Right lung (tissue), 10 donors: ENCODE results near the gene PKD1. TPM values are rescaled to one million over a fixed set of nuclear protein-coding genes. Genes with fewer than 3 reads are reported as not detected.

Source experiments
- DNase-seq, 2 donors: peaks; one replicate each; pipeline ENCODE4 v3.0.0-alpha.2; 2013
- long read RNA-seq, 8 donors: transcript quantifications; one replicate each; lab custom pipeline, GENCODE V29; 2026
- polyA plus RNA-seq, 5 donors: library from polyadenylated mRNA; unstranded; fragments of 120-200 nt; gene quantifications; one replicate each; pipeline versions ENCODE4 v1.2.1 to v1.2.3, GENCODE V29; 2013; ENCODE audit warnings: inconsistent platforms in 1 of 5, low replicate concordance in 1 of 5; ENCODE audit not compliant: insufficient read length in 5 of 5, insufficient read depth in 1 of 5

PKD1 gene
- 100 to 1,000 TPM in 3 of 5 donors, 10 to 100 TPM in 2; 66.7 to 168 (median 123) TPM for polyA plus RNA-seq
- long read RNA-seq, donor 1, partial matches to known transcripts = 15 of 17 reads
- long read RNA-seq, donor 1, other reads (novel, unspliced or antisense) = 0 of 17 reads
- long read RNA-seq, donor 2 = 0 reads
- long read RNA-seq, donor 3, partial matches to known transcripts = 0 of 5 reads
- long read RNA-seq, donor 3, other reads (novel, unspliced or antisense) = 5 of 5 reads
- long read RNA-seq, donor 4, partial matches to known transcripts = 5 of 7 reads
- long read RNA-seq, donor 4, other reads (novel, unspliced or antisense) = 0 of 7 reads
- long read RNA-seq, donor 5, partial matches to known transcripts = 7 of 7 reads
- long read RNA-seq, donor 5, other reads (novel, unspliced or antisense) = 0 of 7 reads
- long read RNA-seq, donor 6, partial matches to known transcripts = 0 of 3 reads
- long read RNA-seq, donor 6, other reads (novel, unspliced or antisense) = 0 of 3 reads
- long read RNA-seq, donor 7, partial matches to known transcripts = 111 of 131 reads
- long read RNA-seq, donor 7, other reads (novel, unspliced or antisense) = 18 of 131 reads
- long read RNA-seq, donor 8 = 0 reads

DNA sequence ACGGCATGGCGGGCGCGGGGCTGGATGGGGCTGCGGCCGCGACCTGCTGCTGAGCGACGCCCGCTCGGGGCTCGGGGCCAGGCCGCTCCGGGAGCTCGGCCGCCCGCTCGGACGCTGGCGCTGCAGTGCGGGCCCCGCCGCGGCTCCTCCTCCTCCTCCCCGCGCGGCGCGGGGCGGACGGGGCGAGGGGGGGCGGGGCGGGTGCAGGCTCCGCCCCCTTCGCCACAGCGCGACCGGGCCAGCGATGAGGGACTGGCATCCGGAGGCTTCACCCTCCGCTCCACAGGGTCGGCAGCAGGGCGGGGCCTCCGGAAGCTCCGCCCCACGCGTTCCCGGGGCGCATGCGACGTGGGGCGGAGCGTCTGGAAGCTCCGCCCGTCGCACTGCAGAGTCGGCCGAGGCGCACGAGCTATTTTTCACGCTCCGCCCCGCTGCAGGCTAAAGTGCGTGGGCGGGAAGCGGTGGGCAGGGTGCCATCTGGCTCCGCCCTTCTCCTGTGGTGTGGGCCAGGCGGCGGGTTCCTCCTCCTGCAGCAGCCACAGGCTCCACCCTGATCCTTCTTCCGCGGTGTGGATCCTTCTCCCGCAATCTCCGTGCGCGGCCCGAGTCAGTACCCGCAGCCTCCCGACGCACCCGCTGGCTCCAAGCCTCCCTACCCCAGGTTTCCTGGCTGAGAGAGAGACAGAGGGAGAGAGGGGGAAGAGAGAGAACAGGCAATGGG, at the start of gene PKD1:
Gene PKD1, minus strand, starts transcription at position 129 of the 721 bp plus-strand sequence. CDS start 209 bp downstream, outside the sequence.
- peak; percentile 97 to 98 for DNase-seq

- no peak for DNase-seq
Observed at GRCh38 chr16:2184962-2185361, 49.3 kb upstream of the PKD1 start.

GRCh38 chr16:2184346-2184745, 48.6 kb upstream of the PKD1 start:
- DNase-seq = no peak

GRCh38 chr16:2183671-2184070, 48.0 kb upstream of the PKD1 start:
- no peak for DNase-seq

DNA sequence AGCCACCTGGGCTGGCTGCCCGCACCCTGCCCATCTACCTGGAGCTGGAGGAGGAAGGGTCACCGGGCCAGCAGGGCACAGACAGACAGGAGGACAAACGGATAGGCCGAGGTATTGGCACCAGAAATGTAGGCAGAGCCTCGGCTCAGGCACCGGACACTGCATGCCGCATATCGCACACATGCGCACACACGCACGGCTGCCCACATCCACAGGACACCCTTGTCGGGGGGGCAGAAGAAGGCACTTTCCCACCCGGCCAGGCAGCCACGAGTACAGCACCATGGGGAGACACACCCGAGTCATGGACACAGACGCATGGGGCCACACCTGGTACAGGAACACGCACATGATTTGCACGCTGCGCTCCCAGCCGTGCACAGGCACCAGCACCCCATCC, 46.3 kb upstream of the PKD1 start:
- DNase-seq = no peak

- no peak for DNase-seq
Observed at GRCh38 chr16:2180962-2181923, 45.5 kb upstream of the PKD1 start.

GRCh38 chr16:2180461-2180860, 44.8 kb upstream of the PKD1 start:
- no peak for DNase-seq

DNA sequence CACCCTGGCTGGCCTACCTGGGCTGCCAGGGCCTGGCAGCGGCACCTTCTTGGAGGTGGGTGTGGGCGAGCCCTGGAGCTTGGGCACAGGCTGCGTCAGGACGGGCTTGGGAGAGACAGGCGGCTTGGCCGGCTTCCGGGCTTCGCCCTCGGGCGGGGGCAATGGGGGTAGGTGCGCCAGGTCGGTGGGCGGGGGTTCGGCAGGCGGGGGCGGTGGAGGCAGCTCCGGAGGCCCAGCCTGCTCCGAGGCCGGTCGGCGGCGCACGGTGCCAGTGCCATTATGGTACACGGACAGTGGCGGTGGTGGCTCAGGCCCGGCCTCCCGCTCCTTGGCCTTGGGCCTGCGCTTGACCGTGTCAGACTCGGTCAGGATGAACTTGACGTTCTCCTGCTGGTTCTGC, 43.9 kb upstream of the PKD1 start:
- DNase-seq = no peak

DNA sequence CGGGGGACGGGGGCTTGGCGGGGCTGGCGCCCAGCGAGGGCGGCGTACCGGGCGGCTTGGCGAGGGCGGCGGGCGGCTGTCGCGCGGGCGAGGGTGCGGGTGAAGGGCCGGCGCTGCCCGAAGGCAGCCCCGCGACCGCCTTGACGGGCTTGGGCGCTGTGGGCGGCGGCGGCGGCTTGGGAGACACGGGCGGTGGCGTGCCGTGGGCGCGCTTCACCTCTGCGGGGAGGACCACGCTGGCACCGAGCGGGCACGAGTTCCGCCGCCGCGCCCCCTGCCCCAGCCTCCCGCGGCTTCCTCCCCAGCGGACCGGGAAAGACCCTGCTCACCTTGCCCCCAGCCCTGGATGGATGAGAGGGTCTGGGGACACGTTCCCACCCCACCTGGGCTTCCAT, 43.4 kb upstream of the PKD1 start:
- no peak for DNase-seq

DNA sequence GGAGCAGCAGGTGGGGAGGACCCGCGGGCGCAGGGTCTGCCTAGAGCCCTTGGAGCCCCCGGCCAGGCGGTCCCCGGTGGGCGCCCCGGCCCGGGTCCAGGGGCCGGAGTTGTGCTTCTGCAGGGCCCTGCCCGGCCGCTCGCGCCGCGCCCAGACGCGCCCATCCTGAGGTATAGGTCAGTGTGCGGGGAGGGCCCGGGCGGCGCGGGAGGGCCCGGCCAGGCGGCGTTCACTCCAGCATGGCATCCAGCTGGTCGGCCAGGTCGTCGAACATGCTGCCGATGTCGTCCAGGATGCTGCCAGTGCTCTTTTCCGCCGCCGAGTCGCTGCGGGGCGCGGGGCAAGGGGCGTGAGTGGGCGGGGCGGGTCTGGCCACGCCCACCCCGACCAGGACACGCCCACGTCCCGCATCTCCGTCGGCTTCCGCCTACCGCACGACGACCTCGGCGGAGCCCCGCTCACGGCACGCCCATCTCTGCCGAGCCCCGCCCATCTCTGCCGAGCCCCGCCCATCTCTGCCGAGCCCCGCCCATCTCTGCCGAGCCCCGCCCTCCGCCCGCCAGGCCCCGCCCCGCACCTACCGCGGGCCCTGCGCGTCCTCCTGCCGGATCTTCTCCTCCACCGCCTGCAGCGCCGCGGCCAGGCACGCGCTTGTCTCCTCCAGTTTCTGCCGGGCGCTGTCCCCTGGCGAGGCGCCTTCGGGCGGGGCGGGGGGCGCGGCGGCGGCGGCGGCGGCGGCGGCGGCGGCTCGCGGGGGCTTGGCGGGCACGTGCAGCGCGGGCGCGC, 42.8 kb upstream of the PKD1 start:
- DNase-seq = no peak

GRCh38 chr16:2177561-2177960, 41.9 kb upstream of the PKD1 start:
- DNase-seq = no peak

DNA sequence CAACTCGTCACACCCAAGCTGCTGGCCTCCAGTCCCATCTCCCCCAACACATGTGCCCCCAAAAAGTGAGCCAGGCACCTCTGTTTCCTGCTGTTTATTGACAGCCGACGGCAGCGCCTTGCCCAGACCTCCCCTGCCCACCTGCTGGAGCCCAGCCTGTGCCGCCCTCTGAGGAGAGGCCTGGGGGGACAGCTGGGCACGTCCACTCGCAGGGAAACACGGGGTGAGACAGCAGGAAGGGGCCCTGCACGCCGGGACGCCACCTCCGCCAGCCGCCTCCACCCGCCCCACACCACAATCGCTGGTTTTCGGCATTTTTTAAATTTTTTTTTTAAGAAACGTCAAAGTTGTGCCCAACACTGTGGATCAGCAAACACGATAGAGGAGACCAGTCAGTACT, 41.4 kb upstream of the PKD1 start:
- DNase-seq = no peak

DNA sequence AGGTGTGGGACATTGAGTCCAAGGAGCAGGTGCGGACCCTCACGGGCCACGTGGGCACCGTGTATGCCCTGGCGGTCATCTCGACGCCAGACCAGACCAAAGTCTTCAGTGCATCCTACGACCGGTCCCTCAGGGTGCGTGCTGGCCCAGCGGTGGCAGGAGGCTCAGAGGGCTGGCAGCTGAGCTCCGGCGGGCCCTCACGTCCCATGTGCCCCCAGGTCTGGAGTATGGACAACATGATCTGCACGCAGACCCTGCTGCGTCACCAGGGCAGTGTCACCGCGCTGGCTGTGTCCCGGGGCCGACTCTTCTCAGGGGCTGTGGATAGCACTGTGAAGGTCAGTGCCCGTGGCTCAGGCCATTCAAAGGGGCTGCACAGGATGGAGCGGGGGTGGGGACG, 40.3 kb upstream of the PKD1 start:
- DNase-seq = no peak

DNA sequence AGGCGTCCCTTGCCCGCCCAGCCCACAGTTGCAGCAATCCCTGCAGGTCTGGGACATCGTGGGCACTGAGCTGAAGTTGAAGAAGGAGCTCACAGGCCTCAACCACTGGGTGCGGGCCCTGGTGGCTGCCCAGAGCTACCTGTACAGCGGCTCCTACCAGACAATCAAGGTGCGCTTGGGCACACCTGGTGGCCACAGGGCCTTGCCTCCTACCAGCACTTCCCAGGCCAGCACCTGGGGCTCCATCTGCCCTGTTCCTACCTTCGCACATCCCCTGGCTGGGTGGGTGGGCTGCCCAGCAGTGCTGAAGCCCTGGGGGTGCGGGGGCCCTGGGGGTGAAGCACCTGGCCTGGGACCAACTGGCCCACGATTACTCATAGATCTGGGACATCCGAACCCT, 39.8 kb upstream of the PKD1 start:
- DNase-seq = no peak

GRCh38 chr16:2174396-2175131, 38.9 kb upstream of the PKD1 start:
- no peak for DNase-seq

DNA sequence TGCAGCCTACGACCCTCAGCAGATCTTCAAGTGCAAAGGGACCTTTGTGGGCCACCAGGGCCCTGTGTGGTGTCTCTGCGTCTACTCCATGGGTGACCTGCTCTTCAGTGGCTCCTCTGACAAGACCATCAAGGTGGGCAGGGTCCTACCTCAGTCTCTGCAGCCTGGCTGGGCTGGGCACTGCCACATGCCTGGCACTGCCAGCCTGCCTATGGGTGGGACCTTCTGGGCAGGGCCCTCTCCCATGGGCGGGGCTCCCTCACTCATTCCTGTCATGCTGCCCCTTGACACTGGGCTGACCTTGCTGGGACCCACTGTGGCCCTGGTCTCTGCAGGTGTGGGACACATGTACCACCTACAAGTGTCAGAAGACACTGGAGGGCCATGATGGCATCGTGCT, 38.2 kb upstream of the PKD1 start:
- no peak for DNase-seq

GRCh38 chr16:2173366-2173765, 37.7 kb upstream of the PKD1 start:
- DNase-seq = no peak

DNA sequence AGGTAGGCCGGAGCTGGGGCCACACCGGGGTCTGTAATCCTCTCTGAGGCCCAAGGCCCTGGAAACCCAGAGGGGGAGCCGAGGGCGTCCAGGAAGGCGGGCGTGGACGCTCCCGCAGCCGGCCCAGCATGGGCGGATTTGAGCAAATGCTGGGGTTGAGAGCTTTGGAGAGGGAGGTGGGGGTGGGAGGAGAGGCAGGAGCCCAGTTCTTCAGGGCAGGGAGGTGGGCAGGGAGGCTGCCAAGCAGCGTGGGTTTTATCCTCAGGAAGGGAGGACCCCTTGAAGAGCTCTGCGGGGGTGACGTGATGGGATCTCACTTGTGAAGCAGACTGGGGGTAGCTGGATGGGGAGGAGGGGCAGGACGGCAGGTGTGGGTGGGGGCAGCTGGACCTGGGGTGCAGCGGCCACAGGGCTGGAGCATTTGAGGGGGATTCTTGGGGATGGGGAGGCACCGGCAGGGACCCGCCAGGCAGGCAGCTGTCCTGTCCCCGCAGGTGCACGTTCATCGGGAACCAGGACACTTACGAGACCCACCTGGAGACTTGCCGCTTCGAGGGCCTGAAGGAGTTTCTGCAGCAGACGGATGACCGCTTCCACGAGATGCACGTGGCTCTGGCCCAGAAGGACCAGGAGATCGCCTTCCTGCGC, 37.1 kb upstream of the PKD1 start:
- no peak for DNase-seq

DNA sequence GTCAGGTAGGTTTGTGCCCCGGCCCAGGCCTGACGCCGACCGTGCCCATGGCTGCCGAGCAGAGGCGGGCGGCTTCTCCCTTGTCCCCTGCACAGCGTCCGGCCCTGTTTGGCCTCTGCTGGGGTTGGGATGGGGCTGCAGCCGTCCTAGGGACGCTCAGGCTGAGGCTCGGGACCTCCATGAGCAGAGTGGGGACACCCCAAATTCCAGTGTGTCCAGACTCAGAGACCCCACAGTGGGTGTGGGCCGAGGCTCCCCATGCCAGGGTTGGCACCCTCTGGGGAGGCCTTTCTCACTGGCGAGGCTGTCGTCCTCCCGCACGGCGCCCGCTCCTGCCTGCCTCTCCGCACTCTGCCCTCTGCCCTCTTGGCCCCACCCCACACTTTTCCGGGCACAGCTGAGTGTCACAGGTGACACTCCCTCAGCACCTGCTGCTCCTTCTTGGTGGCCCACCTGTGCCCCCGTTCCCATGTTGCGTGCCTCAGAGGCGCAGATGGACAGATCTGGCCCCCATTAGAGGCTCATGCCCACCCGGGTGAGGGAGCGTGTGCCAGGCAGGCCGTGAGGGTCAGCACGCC, 36.0 kb upstream of the PKD1 start:
- DNase-seq = no peak
